ENCODE measurements around the gene ANKRD52. TPM values are rescaled to one million over a fixed set of nuclear protein-coding genes. Genes with fewer than 3 reads are reported as not detected.
A peak's percentile ranks its signal among the peaks of the same experiment; 100 is the strongest.
"Not testable (repeated sequence)": the region's sequence is repeated elsewhere in the genome, so short reads cannot be mapped to it uniquely, and the experiment has no call there.

Gene ANKRD52
- total RNA-seq, 2 experiments from 2014 or later: 45.3 to 49.4 TPM

DNA sequence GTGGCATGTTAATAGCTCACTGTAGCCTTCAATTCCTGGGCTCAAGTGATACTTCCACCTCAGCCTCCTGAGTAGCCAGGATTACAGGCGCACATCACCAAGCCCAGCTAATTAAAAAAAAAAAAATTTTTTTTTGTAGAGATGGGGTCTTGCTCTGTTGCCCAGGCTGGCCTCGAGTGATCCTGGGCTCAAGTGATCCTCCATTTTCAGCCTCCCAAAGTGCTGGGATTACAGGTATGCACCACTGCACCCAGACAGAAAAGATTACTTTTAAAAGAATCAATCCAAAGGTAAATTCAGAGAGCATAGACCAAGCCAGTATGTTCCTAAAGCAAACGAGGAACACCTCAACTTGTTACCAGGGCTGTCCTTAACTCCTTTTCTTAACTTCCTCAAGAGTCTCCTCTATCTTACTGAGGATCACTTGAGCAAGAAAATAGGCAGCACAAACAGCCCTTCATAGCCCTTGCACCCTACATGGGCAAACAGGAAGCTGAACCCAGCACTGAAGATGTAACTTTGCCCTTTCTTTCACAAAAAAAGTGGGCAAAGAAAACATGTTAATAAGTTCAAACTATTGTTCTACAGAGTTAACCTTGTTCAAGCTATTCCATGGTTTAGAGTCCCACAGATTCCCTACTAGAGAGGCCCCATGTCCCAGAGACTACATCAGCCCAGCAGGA lies 30.7 kb upstream of the ANKRD52 start:
- Mint-ChIP-seq H3K27ac (peak overlapping the region; percentile 51), H3K27me3 (no peaks in the 10 kb centered on the region), H3K36me3 (peaks cover 9% of the 10 kb centered on the region), H3K4me3 (no peak overlapping the region), H3K9me3 (no peaks in the 10 kb centered on the region), H3K4me1 (peaks cover 22% of the 10 kb centered on the region)
- POLR2A ChIA-PET: interaction anchor here (1.2 to 3.4 kb wide), 2 partner anchors 11 to 13 kb away, joined by 3 to 16 read pairs; partner anchors contain the start of gene CS
- DNase-seq: no peak
- no peak for ATAC-seq (ENCODE audit: low read depth)

GRCh38 chr12:56286044-56286830 lies 28.1 kb upstream of the ANKRD52 start:
- POLR2A ChIA-PET: interaction anchor here (1.2 kb wide), 1 partner anchor 19 kb away, joined by 4 read pairs; the partner anchor contains the start of gene COQ10A

GRCh38 chr12:56284263-56284662 lies 26.1 kb upstream of the ANKRD52 start:
- H3K9me3 Mint-ChIP-seq; POLR2A ChIA-PET; DNase-seq; ATAC-seq (ENCODE audit: low read depth); H3K27me3 Mint-ChIP-seq; H3K27ac Mint-ChIP-seq; H3K4me3 Mint-ChIP-seq; H3K4me1 Mint-ChIP-seq: not testable (repeated sequence)
- H3K36me3 Mint-ChIP-seq: peaks cover 23% of the 10 kb centered on the region

More at GRCh38 chr12:56286044-56286830, 28.1 kb upstream of the ANKRD52 start:
- ATAC-seq (ENCODE audit: low read depth) (no peak), DNase-seq (no peak)
- no peaks in the 10 kb centered on the region for H3K9me3 Mint-ChIP-seq
- peaks cover 11% of the 10 kb centered on the region for H3K4me1 Mint-ChIP-seq
- H3K4me3 Mint-ChIP-seq: no peak overlapping the region
- H3K36me3 Mint-ChIP-seq: peaks cover 21% of the 10 kb centered on the region
- peak overlapping the region; percentile 44 for H3K27ac Mint-ChIP-seq
- no peaks in the 10 kb centered on the region for H3K27me3 Mint-ChIP-seq

- Mint-ChIP-seq H3K27ac (no peak overlapping the region), H3K4me1 (peaks cover 3% of the 10 kb centered on the region), H3K4me3 (no peak overlapping the region), H3K36me3 (peaks cover 27% of the 10 kb centered on the region), H3K9me3 (no peaks in the 10 kb centered on the region), H3K27me3 (no peaks in the 10 kb centered on the region)
- POLR2A ChIA-PET: interaction anchor here (1.0 kb wide), 1 partner anchor 93 kb away, joined by 3 read pairs; the partner anchor contains the start of gene SMARCC2
- DNase-seq (no peak), ATAC-seq (ENCODE audit: low read depth) (no peak)
Observed at GRCh38 chr12:56282579-56282978, 24.4 kb upstream of the ANKRD52 start.

- Mint-ChIP-seq H3K9me3 (no peaks in the 10 kb centered on the region), H3K4me3 (no peak overlapping the region), H3K27me3 (no peaks in the 10 kb centered on the region), H3K4me1 (peaks cover 3% of the 10 kb centered on the region), H3K27ac (peak overlapping the region; percentile 36), H3K36me3 (peaks cover 27% of the 10 kb centered on the region)
- POLR2A ChIA-PET: interaction anchor here (1.0 kb wide), 1 partner anchor 92 kb away, joined by 3 read pairs; the partner anchor contains the start of gene SMARCC2
- ATAC-seq (ENCODE audit: low read depth): no peak
- DNase-seq: no peak
Observed at GRCh38 chr12:56282030-56282429, 23.8 kb upstream of the ANKRD52 start.

GRCh38 chr12:56280849-56281248 lies 22.7 kb upstream of the ANKRD52 start:
- H3K4me1 Mint-ChIP-seq: no peaks in the 10 kb centered on the region
- DNase-seq (no peak), ATAC-seq (ENCODE audit: low read depth) (no peak)
- no peak overlapping the region for H3K4me3 Mint-ChIP-seq
- POLR2A ChIA-PET: interaction anchor here (0.6 kb wide), 1 partner anchor 11 kb away, joined by 6 read pairs; no protein-coding TSS in a partner anchor
- H3K9me3 Mint-ChIP-seq: no peaks in the 10 kb centered on the region
- peaks cover 30% of the 10 kb centered on the region for H3K36me3 Mint-ChIP-seq
- no peaks in the 10 kb centered on the region for H3K27me3 Mint-ChIP-seq
- no peak overlapping the region for H3K27ac Mint-ChIP-seq

DNA sequence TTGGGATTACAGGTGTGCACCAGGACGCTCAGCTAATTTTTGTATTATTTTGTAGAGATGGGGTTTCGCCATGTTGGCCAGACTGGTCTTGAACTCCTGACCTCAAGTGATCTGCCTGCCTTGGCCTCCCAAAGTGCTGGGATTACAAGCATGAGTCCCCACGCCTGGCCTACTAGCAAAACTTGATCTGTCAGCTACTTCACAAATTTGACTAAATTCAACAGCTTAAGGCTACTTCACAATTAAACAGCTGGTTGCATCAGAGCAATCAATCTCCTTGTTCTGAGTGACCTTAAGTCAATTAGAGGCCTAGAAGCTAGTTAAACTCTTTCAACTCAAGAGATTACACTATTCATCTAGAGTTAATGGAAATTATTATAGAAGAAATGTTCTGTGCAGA lies 20.7 kb upstream of the ANKRD52 start:
- Mint-ChIP-seq H3K27me3 (no peaks in the 10 kb centered on the region), H3K9me3 (no peaks in the 10 kb centered on the region), H3K4me1 (no peaks in the 10 kb centered on the region), H3K4me3 (no peak overlapping the region), H3K36me3 (peaks cover 37% of the 10 kb centered on the region), H3K27ac (no peak overlapping the region)
- no peak for ATAC-seq (ENCODE audit: low read depth)
- no peak for DNase-seq
- POLR2A ChIA-PET: interaction anchor here (1.6 kb wide), 2 partner anchors 12 to 20 kb away, joined by 3 read pairs; partner anchors contain the start of gene COQ10A

- no peaks in the 10 kb centered on the region for H3K27me3 Mint-ChIP-seq
- H3K4me3 Mint-ChIP-seq: no peak overlapping the region
- peaks cover under 1% of the 10 kb centered on the region for H3K4me1 Mint-ChIP-seq
- peaks cover 19% of the 10 kb centered on the region for H3K36me3 Mint-ChIP-seq
- ATAC-seq (ENCODE audit: low read depth): no peak
- H3K27ac Mint-ChIP-seq: no peak overlapping the region
- DNase-seq: no peak
- H3K9me3 Mint-ChIP-seq: no peaks in the 10 kb centered on the region
- POLR2A ChIA-PET: no interaction called here
Observed at GRCh38 chr12:56274299-56274698, 16.1 kb upstream of the ANKRD52 start.

DNA sequence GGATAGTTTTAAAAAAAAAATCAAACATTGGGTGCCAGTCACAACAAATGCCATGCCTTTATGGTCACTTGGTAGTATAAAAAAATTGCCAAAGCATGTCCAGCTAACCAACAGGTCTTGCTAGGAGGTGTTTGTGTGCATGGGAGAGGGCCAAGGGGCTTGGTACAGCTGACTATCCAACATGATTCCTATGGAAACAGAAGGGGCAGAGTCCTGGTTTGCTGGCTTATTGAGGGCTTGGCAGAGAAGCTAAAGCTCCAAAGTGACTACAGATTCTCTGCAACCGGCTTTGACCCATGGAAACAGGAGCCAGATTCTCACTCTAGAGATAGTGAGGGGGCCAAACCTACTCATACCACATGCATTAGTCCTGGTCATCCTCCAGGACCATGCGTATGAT lies 14.3 kb upstream of the ANKRD52 start:
- H3K9me3 Mint-ChIP-seq; ATAC-seq (ENCODE audit: low read depth); H3K4me3 Mint-ChIP-seq; POLR2A ChIA-PET; DNase-seq; H3K27me3 Mint-ChIP-seq; H3K4me1 Mint-ChIP-seq; H3K27ac Mint-ChIP-seq: not testable (repeated sequence)
- peaks cover 14% of the 10 kb centered on the region for H3K36me3 Mint-ChIP-seq

- Mint-ChIP-seq H3K36me3 (peaks cover 13% of the 10 kb centered on the region), H3K4me3 (no peak overlapping the region), H3K4me1 (peaks cover 13% of the 10 kb centered on the region), H3K27me3 (no peaks in the 10 kb centered on the region), H3K27ac (no peak overlapping the region), H3K9me3 (no peaks in the 10 kb centered on the region)
- DNase-seq (no peak), ATAC-seq (ENCODE audit: low read depth) (no peak)
- POLR2A ChIA-PET: interaction anchor here (0.5 kb wide), 1 partner anchor 45 kb away, joined by 3 read pairs; no protein-coding TSS in a partner anchor
Observed at GRCh38 chr12:56271031-56271430, 12.8 kb upstream of the ANKRD52 start.

DNA sequence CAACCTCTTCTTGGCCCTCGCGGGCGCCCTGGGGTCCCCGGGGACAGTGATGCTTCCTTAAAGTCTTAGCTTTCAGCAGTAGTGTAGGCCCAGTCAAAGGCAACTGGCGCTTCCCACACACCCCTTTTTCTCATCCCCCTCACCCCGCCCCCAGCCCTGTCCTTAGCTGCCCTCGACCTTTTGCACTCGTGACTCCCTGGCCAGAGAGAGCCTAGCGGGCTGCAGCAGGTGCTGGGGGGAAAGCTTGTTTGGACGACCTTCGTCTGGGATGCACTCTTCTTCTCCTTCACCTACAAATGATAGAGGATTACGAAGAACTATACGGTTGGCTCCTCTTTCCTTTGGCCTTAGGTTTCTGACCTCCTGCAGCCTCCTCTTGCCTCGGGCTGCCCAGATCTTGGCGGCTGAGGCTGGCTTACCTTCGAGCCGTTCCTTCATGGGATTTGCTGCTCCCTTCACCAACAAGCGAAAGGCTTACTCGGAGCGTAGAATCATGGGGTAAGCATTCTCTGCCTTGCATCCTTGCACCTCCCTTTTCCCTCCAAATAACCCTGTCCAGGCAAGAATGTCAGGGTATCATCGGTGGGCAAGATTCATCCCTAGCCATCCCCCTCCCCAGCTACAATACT lies 9.4 kb upstream of the ANKRD52 start:
- Mint-ChIP-seq H3K27ac (peak overlapping the region; percentile 4), H3K4me1 (peaks cover 16% of the 10 kb centered on the region), H3K36me3 (peaks cover 2% of the 10 kb centered on the region), H3K27me3 (no peaks in the 10 kb centered on the region), H3K4me3 (peak overlapping the region; percentile 95), H3K9me3 (no peaks in the 10 kb centered on the region)
- no peak for ATAC-seq (ENCODE audit: low read depth)
- POLR2A ChIA-PET: interaction anchor here (0.8 to 1.8 kb wide), 14 partner anchors 9 to 181 kb away, joined by 3 to 16 read pairs (median 4); partner anchors contain the start of genes ANKRD52, CNPY2, CS and PA2G4
- no peak for DNase-seq

- Mint-ChIP-seq H3K36me3 (peaks cover 2% of the 10 kb centered on the region), H3K9me3 (no peaks in the 10 kb centered on the region), H3K27me3 (no peaks in the 10 kb centered on the region), H3K4me1 (peaks cover 16% of the 10 kb centered on the region), H3K4me3 (peak within 1 kb of the TSS; percentile 95), H3K27ac (peak within 1 kb of the TSS; percentile 82)
- POLR2A ChIA-PET: interaction anchor here (0.6 to 1.8 kb wide), 19 partner anchors 9 to 182 kb away, joined by 3 to 16 read pairs (median 4); partner anchors contain the start of genes ANKRD52, CNPY2, CS and IL23A
- DNase-seq (peak; percentile 91), ATAC-seq (ENCODE audit: low read depth) (peak; percentile 92)
Observed at GRCh38 chr12:56266693-56267442, 8.7 kb upstream of the ANKRD52 start, which contains the start of gene COQ10A. COQ10A (plus strand) TSS chr12:56266942; CDS start chr12:56267119, 177 bp downstream.

Data from activated naive CD8-positive, alpha-beta T cell treated with anti-CD3 and anti-CD28 coated beads, Interleukin-2, amount 10 ng/mL, durations not matched to agents 7 days and 5 days (primary cell).